Right atrium auricular region (tissue), 2 donors: Measurements from ENCODE around the gene TPM1. TPM values are rescaled to one million over a fixed set of nuclear protein-coding genes. Genes with fewer than 3 reads are reported as not detected.
A peak's percentile ranks its signal among the peaks of the same experiment; 100 is the strongest.
"Not testable (repeated sequence)": the region's sequence is repeated elsewhere in the genome, so short reads cannot be mapped to it uniquely, and the experiment has no call there.

Experiments
- DNase-seq: peaks from one replicate; pipeline ENCODE4 v3.0.0-alpha.2; 2019; ENCODE audit warnings: low spot score
- H3K27ac ChIP-seq, 2 donors: fragments of 200-600 bp; sonication (generic); 1 replicate in 1 of 2; 2 replicates in 1 of 2; pipeline ENCODE4 v1.5.1; 2016 to 2019
- H3K27me3 ChIP-seq, 2 donors: fragments of 200-600 bp; sonication (generic); one replicate each; pipeline versions ENCODE4 v1.5.1 to v1.6.0; 2017 to 2019
- H3K36me3 ChIP-seq: fragments of 200-600 bp; sonication (generic); one replicate; pipeline ENCODE4 v1.5.1; 2016
- H3K4me1 ChIP-seq, 2 donors: fragments of 200-600 bp; sonication (generic); one replicate each; pipeline versions ENCODE4 v1.5.1 to v1.6.0; 2017 to 2019
- H3K4me3 ChIP-seq, 2 donors: fragments of 200-600 bp; sonication (generic); 1 replicate in 1 of 2; 2 replicates in 1 of 2; pipeline ENCODE4 v1.5.1; 2017 to 2019; ENCODE audit warnings: mild to moderate bottlenecking in 1 of 2, moderate library complexity in 1 of 2
- H3K9me3 ChIP-seq, 2 donors: fragments of 200-600 bp; sonication (generic); one replicate each; pipeline ENCODE4 v1.5.1; 2019
- CTCF ChIP-seq, 2 donors: fragments of 200-600 bp; sonication (generic); IDR thresholded peaks; one replicate each; pipeline ENCODE4 v1.5.1; 2019; ENCODE audit warnings: antibody characterized with exemption in 2 of 2
- total RNA-seq, 2 donors: library from RNA; depleted of rRNA; stranded (reverse); fragments of >200 nt; gene quantifications; one replicate each; pipeline ENCODE4 v1.1.0, GENCODE V29; 2016

The TPM1 gene
- total RNA-seq: 1,000 to 10,000 TPM; 5,368 to 7,988 TPM

DNA sequence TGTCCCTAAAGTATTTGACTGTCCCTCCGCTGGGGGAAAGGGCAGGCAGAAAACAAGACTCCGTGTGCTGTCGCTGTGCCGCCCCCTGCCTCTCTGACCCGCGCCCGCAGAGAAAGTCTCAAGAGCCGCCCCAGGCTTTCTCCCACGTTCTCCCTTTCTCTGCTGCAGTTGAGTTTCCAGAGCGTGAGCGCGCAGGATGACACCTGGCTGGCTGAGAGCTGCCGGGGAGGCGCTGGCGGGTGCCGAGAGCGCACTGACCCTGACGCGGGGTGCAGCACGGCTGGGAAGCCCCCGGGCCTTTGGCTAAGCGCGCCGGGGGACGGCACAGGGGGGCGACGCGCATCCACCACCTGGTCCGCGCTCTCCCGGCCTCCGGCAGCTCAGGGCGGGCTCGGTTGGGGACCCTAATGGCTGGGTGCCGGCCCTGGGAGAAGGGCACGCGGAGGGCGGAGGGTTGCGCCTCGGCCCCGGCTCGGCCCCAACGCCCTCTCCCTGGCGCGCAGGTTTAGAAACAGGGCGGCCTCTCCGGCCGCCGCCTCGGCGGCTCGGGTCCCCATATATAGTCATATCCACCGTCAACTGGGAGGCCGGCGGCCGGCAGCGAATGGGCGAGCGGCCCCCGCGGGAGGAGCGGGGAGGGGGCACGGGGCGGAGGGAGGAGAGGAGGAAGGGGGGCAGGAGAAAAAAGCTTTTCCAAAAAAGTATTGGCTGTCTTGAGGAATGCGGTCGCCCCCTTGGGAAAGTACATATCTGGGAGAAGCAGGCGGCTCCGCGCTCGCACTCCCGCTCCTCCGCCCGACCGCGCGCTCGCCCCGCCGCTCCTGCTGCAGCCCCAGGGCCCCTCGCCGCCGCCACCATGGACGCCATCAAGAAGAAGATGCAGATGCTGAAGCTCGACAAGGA, at the start of gene TPM1:
TPM1 (plus strand) TSS at position 774 of the 903 bp plus-strand sequence; CDS start at position 857, 83 bp downstream.
- DNase-seq: peak; percentile 90
- no peaks in the 10 kb centered on the region for H3K27me3 ChIP-seq
- H3K9me3 ChIP-seq: no peaks in the 10 kb centered on the region
- peak within 1 kb of the TSS; percentile 63 to 77 for H3K4me3 ChIP-seq
- H3K27ac ChIP-seq: peak within 1 kb of the TSS; percentile 95 to 97
- H3K4me1 ChIP-seq: peaks cover 0 to 34% of the 10 kb centered on the region in 2 donors
- peak in 1 of 2 donors; percentile 54 for TF ChIP-seq CTCF (IDR thresholded peaks at IDR 0.05)
- peaks cover 42% of the 10 kb centered on the region for H3K36me3 ChIP-seq

DNA sequence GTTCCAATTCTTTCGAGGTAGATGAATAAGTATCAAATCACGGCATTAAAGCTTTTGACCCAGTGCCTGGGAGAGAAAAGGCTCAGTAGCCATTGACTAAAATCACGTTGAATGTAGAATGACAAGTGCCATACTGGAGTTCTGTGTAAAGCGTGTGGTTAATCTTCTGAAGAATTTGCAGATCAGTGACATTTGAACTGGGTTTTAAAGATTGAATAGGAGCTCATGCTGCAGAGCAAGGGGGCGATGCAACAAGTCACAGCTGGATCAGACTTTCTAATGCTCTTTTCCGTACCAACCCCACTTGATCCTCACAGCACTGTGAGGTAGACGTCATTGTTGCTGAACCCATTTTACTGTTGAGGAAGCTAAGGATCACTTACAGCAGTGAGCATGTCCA, 49.5 kb upstream of the TPM1 start:
- no peak for TF ChIP-seq CTCF (IDR thresholded peaks at IDR 0.05)
- no peaks in the 10 kb centered on the region for H3K27me3 ChIP-seq

GRCh38 chr15:62993632-62994031, 48.9 kb upstream of the TPM1 start:
- H3K9me3 ChIP-seq, H3K4me3 ChIP-seq, H3K27me3 ChIP-seq, H3K36me3 ChIP-seq, H3K27ac ChIP-seq, H3K4me1 ChIP-seq, DNase-seq: not testable (repeated sequence)

More for the DNA sequence above, 49.5 kb upstream of the TPM1 start:
- no peaks in the 10 kb centered on the region for H3K9me3 ChIP-seq
- DNase-seq: no peak
- no peak overlapping the region for H3K4me3 ChIP-seq
- H3K4me1 ChIP-seq: peaks cover 0 to 3% of the 10 kb centered on the region in 2 donors
- no peak overlapping the region for H3K27ac ChIP-seq
- H3K36me3 ChIP-seq: no peaks in the 10 kb centered on the region

DNA sequence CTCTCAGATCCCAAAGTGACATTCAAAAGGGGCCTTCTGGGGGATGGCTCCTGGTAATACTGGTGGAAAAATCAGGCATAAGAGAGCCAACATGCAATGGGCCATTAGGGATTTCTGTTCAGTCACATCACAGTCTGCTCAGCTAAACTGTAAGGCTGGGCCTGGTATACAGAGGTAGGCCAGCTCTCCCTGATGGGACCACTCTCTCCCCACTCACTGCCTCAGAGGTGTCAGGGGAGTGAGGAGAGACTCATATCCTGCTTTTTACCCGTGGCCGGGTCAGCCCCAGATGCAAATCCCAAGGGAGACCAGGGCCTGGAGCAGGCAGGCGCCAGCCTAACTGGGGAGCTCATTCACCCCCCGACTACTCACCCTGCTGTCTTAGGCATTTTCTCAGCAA, 48.1 kb upstream of the TPM1 start:
- Histone ChIP-seq H3K27ac (no peak overlapping the region), H3K9me3 (no peaks in the 10 kb centered on the region), H3K4me1 (peaks cover 0 to 9% of the 10 kb centered on the region in 2 donors), H3K4me3 (no peak overlapping the region), H3K27me3 (no peaks in the 10 kb centered on the region), H3K36me3 (no peaks in the 10 kb centered on the region)
- no peak for DNase-seq
- TF ChIP-seq CTCF (IDR thresholded peaks at IDR 0.05): no peak

- Histone ChIP-seq H3K4me3 (no peak overlapping the region), H3K9me3 (no peaks in the 10 kb centered on the region), H3K27me3 (no peaks in the 10 kb centered on the region), H3K27ac (no peak overlapping the region), H3K4me1 (peaks cover 0 to 15% of the 10 kb centered on the region in 2 donors), H3K36me3 (no peaks in the 10 kb centered on the region)
- TF ChIP-seq CTCF (IDR thresholded peaks at IDR 0.05): no peak
- no peak for DNase-seq
These were observed 47.4 kb upstream of the TPM1 start for GRCh38 chr15:62994975-62995681.

- no peaks in the 10 kb centered on the region for H3K9me3 ChIP-seq
- no peak overlapping the region for H3K4me3 ChIP-seq
- no peak for DNase-seq
- TF ChIP-seq CTCF (IDR thresholded peaks at IDR 0.05): no peak
- peak overlapping the region; percentile 78 to 84 for H3K27ac ChIP-seq
- no peaks in the 10 kb centered on the region for H3K27me3 ChIP-seq
- H3K36me3 ChIP-seq: no peaks in the 10 kb centered on the region
- H3K4me1 ChIP-seq: peaks cover 0 to 19% of the 10 kb centered on the region in 2 donors
These were observed 45.1 kb upstream of the TPM1 start for GRCh38 chr15:62997441-62997840.
